Eye (tissue), 1 donor: Measurements from ENCODE around the gene CACNA1B.
"Not testable (repeated sequence)": the region's sequence is repeated elsewhere in the genome, so short reads cannot be mapped to it uniquely, and the experiment has no call there.

ENCODE experiments used
- DNase-seq: peaks from one replicate; pipeline ENCODE4 v3.0.0-alpha.2; 2015

Gene CACNA1B

DNA sequence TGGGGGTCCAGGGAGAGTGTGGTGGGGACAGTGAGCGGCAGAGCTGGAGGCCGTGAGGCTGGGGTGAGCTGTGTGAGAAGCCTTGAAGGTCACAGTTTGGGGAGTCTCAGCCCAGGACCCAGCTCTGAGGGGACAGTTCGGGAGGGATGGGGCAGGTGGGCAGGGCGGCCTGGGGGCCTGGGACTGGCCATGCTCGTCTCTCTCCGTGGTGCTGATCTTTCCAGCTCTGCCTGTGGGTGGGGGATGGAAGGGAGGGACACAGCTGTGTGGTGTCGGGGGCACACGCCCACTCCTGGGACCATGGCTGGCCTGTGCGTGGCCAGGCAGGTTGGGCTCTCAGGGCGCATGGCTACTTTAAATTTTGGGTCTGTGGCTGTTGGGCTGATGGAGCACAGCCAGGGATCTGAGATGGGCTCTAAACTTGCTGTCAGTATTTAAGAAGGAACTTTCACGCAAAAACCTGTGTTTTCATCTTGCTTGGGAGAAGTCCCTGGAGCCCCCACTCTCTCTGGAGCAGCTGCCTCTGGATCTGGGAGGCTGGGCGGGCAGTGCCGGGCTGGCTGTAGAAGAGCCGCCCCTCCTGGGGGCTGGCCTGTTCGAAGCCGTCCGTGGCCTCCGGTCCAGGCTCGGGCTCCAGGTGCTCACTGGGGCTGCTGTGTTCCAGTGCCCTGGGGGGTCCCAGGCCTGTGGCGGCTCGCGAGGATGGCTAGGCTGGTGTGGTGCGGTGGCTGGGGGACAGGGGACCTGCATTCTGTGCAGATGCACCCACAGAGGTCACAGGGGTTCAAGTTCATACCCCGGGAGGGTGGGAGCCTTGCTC, 13.4 kb downstream of the CACNA1B start:
- not testable (repeated sequence) for DNase-seq

DNA sequence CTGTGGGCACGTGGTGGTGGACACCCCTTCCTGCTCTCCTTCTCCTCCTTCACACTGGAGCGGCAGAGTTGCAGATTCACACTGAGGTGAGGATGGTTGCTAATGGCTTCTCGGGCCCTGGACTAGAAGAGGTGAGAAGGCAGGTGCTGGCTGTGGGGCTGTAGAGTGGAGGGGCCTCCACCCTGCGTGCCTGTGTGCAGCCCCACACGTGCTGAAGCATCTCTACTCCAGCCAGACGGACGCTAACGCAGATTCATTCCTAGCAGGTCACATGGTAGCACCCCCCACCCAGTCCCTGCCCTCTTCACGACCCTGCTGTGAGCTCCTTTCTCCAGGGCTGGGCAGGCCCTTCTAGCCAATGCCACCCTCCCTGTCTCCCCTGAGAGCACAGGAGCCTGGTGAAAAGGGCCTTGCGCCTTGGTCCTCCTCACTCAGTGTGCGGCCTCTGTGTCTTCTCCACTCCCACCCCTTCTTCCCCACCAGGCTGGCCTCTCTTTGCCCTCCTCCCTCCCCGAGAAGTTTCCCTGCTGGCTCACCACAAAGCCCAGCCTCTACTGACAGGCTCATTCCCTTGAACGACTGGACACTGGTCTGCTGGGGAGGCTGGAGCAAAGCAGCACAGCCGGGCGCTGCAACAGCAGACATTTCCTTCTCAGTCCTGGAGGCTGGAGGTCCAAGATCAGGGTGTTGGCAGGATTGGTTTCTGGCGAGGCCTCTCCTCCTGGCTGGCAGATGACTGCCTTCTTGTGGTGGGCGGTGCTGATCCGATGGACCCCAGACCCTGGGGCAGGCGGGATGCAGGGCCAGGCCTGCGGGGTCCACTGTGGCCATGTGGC, 14.2 kb downstream of the CACNA1B start:
- DNase-seq: peak; percentile 36

DNA sequence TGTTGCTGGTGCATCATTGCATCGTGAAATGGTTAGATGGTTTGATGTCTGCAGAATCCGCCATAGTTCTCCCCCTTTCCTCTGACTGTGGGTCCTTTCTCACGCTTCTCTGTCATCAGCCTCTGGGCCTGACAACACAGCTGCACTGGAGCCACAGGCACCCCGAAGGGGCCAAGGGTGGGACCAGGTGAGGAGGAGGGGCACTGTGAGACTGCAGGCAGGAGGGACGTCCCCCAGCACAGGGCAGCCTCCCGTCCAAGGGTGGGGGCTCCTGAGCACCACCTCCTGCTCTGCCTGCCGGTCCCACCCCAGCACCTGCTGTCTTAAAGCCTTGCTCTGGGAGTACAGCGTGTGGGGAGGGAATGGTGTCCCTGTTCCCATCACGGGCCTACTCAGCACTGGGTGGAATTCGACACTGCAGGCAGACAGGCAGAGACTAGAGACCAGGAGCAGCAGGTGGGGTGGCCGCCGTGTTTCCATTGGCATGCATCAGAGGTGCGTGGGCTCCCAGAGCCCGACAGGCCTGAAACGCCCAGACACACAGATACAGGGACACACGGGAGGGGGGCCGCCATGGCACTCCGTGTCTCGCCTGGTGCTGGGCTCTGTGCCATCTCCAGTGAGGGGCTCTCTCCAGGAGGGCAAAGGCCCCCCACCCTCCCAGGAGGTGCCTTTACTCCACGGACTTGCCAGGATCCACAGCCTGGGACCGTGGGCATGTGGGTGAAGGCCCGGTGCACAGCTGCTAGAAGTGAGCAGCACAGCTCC, 15.0 kb downstream of the CACNA1B start:
- no peak for DNase-seq

DNA sequence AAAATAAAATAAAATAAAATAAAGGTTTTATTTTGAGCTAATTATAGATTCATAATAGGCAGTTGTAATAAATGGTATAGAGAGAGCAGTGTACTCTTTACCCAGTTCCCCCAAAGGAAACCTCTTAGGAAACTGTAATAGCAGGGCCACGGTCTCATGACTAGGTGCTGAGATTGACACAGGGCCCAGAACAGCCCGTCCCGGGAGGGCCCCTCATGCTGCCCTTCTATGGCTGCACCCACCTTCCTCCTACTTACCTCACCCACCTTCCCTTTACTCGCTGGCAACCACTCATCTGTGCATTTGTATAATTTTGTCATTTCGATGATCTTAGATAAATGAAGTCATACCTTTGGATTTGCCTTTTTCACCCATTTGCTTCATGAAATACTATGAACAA, 16.1 kb downstream of the CACNA1B start:
- DNase-seq: no peak

DNA sequence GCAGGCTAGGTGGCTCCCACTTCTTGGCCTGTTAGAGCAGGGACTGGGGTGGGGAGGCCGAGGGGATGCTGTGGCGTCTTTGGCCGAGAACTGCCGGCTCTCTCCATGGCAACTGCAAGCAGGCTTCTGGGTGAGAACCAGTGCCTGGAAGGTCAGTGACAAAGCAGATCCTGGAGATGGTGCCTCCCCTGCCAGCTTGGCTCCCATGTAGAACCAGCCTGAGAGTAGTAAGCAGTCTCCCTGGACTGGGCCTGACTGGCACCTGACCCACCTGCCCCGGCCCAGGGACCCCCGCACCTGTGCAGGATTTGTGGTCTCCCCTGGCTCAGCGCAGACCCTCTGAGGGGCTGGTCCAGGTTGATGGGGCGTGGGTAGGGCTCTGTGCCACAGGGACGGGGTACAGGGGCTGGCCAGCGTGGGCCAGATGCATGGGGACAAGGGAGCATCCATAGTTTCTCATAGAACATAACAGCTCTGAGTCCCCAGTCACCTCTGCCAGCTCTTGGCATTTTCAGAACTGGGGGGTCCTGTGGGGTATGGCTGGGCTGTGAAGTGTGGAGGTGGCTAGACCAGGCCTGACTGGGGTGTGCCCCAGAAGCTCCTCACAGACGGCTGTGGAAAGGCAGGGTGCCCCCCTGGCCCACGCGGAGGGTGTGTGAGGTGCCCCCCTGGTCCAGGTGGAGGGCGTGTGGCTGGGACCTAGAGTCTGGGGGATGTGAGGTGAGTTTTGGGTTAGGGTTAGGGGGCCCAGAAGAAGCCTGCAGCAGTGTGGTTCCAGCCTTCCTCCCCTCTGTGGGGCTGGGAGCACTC, 22.2 kb downstream of the CACNA1B start:
- DNase-seq: no peak

DNA sequence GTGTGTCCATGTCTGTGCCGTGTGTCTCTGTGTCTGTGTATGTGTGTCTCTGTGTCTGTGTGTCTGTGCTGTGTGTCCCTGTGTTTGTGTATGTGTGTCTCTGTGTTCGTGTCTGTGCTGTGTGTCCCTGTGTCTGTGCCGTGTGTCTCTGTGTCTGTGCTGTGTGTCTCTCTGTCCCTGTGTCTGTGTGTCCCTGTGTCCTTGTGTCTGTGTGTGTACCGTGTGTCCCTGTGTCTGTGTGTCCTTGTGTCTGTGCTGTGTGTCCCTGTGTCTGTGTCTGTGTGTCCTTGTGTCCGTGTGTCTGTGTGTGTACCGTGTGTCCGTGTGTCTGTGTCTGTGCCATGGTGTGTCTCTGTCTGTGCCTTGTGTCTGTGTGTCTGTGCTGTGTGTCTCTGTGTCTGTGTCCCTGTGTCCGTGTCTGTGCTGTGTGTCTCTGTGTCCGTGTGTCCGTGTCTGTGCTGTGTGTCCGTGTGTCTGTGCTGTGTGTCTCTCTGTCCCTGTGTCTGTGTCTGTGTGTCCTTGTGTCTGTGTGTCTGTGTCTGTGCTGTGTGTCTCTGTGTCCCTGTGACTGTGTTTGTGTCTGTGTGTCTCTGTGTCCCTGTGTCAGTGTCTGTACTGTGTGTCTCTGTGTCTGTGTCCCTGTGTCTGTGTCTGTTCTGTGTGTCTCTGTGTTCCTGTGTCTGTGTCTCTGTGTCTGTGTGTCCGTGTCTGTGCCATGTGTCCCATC, 23.2 kb downstream of the CACNA1B start:
- DNase-seq: no peak

DNA sequence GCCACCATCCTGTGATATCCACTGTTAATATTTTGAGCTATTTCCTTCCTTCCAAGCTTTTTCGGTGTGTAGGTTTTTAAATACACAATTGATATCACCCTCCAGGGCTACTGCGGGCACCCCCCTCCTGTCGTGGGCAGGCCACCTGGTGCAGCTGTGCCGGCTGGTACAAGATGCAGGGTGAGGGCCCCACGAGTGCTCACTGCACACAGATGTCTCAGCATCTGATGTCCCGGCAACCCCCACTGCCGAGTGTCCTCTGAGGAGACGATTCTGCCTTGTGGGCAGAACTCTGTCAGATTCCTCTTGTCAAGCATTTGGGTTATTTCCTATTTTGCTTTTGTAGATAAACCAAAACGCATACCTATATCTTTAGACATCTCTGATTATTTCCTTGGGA, 25.1 kb downstream of the CACNA1B start:
- DNase-seq: no peak

DNA sequence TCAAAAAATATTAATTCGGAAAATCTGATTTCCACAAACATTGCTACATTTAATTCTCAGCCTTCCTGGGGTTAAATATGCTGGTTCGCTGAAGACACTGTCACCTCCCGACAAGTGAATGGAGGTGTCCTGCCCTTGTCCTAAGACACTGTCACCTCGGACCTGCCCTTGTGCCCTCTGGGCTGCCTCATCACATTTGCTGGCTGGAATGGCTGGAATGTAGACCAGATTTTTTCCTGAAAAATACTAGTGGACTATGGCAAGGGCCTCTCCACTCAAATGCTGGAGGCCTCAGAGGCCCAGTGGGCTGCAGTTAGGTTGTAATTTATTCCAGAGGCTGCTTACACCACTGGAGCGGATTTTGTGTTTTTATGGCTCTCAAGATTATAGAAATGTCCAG, 28.2 kb downstream of the CACNA1B start:
- DNase-seq: no peak

DNA sequence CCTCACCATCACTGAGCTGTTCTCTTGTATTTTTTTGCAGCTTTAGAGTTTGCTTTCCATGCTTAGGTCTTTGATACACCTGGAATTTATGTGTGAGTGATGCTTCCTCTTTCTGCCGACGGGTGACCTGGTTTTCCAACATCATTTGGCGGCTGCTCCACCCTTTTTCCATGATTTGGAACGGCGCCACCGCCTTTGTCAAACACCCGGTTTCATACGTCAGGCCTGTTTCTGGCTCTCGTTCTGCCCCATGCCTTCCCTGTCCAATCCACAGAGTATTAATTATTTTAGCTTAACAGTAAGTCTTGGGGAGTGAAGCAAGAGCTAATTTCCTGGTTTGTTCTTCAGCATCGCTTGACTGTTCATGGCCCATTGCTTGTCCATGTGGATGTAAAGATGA, 30.2 kb downstream of the CACNA1B start:
- DNase-seq: no peak

DNA sequence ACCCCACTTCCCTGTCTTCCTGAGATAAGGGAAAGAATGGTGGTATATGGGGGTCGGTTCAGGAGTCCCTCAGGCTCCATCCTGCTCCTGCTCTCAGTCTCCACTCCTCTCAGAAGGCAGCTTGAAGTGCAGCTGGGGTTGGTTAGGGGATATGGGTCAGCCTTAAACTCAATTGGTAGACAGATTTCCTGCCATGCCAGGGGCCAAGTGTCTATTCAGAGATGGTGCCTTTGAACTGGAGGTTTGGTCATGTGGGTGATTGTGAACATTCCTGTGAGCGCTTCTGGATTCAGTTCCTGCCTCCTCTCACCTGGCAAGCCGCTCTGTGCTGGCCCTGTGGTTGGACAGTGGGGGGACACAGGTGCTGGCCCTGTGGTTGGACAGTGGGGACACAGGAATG, 35.1 kb downstream of the CACNA1B start:
- DNase-seq: no peak

DNA sequence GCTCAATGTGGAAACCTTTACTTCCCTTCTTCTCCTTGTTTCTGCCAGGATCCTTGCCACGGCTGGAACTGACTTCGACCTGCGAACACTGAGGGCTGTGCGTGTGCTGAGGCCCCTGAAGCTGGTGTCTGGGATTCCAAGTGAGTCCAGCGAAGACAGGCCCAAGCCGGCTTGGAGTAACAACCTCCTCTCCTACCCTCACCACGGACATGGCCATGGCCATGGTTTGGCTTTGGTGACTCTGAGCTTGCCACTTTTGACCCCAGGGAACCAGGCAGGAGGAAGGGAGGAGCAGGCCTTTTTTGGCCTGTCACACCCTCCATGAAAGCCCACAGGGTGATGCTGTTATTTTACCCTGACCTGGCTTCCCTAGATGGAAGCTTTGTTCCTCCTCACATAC, 35.5 kb downstream of the CACNA1B start:
- DNase-seq: no peak

DNA sequence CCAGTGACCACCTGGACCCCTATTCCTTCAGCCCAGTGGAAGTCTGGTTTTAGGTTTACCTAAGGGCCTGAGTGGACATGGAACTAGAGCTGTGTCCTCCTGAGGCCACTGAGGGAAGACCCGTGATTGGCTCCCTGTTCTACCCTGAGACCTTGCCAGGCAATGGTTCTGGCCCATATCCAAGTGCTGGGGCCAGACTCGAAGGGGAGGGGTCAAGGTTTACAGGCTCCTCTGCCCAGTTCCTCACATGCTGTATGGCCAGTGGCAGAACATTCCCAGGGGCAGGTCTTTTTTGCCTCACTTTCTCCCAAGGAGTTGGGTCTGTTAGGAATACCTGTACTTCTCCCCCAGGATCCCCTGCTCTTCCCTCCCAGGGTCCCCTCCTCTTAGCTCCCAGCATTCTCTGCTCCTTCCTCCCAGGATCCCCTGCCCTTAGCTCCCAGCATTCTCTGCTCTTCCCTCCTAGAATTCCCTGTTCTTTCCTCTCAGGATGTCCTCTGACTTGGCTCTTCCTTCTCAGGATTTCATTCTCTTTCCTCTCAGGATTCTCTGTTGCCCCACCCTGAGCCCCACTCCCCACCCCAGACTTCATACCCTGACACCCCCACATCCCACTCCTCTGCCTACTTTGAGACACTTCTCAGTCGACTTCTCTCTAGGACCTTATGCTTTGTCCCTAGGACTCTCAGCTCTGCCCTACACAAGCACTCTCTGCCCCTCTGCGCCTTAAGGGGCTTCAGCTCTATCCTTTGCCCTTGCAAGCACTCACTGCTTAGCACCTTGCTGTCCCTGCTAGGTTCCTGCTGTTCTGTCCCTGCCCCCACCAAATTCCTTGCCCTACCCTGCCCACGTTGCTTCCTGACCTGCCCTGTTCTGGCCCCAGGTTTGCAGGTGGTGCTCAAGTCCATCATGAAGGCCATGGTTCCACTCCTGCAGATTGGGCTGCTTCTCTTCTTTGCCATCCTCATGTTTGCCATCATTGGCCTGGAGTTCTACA, 36.5 kb downstream of the CACNA1B start:
- no peak for DNase-seq

DNA sequence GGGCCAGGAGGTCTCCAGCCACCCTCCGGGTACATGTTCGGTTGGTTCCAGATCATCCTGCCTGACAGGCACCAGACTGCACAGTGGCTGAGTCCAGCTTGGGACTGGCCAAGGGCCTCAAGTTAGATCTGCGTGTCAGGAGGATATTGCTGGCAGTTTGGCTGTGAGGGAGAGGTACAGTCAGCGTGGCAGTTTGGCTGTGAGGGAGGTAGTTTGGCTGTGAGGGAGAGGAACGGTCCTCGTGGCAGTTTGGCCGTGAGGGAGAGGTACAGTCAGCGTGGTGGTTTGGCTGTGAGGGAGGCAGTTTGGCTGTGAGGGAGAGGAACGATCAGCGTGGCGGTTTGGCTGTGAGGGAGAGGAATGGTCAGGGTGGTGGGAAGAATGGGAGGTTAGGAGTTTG, 39.0 kb downstream of the CACNA1B start:
- no peak for DNase-seq

DNA sequence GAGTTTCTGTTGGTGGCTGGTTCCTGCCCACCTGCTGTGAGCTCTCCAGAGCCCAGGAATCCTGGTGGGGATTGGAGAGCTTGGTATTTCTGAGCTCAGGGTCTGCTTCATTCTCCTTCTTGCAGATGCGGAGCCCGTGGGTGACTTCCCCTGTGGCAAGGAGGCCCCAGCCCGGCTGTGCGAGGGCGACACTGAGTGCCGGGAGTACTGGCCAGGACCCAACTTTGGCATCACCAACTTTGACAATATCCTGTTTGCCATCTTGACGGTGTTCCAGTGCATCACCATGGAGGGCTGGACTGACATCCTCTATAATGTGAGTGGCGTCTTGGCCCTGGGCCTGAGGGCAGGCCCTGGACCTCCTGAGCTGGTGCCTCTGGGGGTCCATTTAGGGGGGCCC, 39.5 kb downstream of the CACNA1B start:
- no peak for DNase-seq

DNA sequence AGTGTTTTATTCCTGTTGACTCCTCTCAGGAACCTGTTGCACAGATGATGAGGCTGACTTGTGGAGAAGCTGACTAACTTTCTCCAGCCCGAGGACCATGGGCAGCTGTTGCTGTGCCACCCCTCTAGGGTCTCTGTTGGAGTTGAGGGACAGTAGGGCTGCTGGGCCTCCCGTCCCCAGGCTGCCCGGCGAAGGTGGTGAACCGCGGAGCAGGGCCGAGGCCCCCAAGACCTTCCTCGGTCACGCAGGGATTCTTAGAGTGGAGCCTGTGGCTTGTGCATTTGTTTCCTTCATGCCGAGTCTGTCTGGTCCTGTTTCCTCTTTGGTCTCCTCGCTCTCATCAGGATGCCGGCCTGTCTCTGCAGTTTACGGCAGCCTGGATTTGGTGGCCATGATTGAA, 40.2 kb downstream of the CACNA1B start:
- DNase-seq: no peak

DNA sequence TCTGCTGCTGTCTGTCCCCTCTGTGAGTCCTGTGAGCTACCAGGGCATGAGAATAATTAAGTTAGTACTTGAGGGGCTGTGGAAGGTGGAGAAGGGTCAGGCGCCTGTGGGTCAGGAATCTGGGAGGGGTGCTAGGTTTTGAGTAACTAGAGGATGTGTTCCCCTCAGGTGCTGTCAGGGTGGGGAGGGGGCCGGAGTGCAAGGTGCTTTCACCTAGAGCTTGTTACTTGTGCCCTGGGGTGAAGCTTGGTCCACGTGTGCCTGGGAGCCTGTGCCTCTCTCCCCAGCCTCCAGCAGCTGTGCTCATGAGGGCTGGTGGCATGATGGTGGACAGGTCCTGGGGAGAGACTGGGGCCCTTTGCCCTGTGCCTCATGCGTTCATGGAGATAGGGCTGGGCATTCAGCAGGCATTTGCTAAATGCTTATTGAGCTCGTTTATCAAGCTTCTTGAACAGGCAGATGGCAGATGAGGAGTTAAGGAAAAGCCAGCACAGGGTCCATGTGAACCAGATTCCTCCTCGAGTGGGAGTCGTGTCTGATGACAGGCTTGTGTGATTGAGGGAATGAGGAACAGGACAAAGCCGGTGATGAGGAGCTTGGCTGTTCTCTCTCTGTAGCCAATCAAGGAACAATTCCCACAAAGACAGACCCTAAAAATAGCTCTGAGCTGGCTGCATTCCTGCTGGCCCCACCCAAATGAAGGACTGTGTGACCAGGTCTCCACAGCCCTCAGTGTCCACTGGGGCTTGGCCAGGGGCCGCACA, 40.9 kb downstream of the CACNA1B start:
- DNase-seq: peak; percentile 14

DNA sequence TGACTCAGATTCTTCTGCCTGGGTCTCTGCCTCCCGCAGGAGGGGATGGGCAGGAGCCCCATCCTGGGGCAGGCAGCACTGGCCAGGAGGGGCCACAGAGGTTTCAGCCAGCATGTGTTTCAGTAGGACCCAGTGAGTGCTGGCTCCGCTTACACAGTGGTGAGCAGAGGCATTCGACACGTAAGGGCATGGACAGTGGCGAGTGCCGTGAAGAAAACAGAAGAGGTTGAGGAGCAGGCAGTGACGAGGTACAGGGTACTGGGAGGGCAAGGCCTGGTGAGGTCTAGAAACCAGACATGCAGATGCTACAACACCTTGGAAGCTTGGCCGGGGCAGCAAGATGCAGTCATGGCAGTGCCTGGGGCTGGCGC, 41.5 kb downstream of the CACNA1B start:
- DNase-seq: no peak

DNA sequence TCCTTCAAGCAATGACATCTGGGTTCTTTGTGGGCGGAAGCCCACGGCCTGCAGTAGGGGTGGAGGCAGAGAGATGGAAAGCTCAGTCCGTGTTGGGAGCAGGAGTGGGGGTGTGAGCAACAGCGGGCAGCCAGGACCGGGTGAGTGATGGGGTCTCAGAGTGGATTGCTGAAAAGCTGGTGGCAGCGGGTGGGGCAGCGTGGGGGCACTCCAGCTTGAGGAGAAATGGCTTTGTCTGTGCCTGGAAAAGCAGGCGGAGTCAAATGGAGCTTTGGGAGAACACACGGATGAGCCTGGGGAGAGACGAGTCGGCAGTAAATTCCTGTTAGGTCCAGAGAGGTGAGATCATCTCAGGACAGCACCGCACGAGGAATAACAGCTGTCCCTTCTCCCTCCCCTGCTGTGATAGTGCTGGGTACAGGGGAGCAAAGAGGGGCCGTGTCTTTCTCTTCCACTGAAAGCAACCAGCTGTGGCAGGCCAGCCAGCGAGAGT, 42.1 kb downstream of the CACNA1B start:
- DNase-seq: peak; percentile 81

DNA sequence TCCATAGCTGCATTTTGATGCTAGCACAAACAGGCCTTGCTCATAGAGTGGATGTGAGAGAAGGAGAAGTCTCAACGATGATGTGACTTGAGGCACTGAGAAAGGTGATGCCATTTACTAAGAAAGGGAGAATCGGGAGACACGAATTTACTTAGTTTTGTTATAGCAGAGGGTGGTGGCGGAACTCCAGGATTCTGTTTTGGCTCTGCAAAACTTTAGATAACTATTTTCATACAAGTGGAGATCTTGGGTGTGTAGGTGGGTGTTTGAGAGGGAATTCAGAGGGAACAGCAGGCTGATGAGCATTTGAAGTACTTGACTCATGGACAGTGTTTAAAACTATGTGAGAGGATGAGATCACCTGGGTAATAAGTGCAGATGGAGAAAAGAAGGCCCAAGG, 43.2 kb downstream of the CACNA1B start:
- no peak for DNase-seq

DNA sequence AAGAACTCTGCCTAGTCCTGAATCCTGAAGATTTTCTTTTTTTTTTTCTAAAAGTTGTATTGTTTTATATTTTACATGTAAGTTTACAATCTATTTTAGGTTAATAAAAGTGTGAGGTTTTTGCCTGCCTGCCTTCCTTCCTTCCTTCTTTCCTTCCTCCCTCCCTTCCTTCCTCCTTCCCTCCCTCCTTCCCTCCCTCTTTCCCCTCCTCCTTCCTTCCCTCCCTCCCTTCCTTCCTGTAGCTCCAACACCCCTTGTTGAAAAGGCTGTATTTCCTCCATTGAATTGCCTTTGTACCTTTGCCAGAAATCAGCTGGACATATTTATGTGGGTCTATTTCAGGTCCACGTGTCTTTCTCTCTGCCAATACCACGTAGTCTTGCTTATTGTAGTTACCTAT, 46.6 kb downstream of the CACNA1B start:
- no peak for DNase-seq
